ENCODE results near the gene FOSL1. TPM values are rescaled to one million over a fixed set of nuclear protein-coding genes. Genes with fewer than 3 reads are reported as not detected.

FOSL1 gene
- total and polyA plus RNA-seq, 2 of the 13 experiments (the other 11 are each of a cell fraction or from before 2014, with no cell fraction given): 4.0 to 4.1 TPM

GRCh38 chr11:65912845-65913244 is 12.7 kb upstream of the FOSL1 start:
- DNase-seq (ENCODE audit: low spot score): no peak
- no TSS peak for BruUV-seq (replicated peaks)
- no peak for ATAC-seq
- Histone ChIP-seq H3K4me3 (replicated peaks in 1 of 3; ENCODE audit: insufficient read depth in 1 of 3, low read depth in 2 of 3, low read length in 3 of 3) (no peak overlapping the region), H3K36me3 (replicated peaks in 1 of 2; ENCODE audit: control insufficient read depth in 1 of 2, insufficient read depth in 2 of 2, low read length in 2 of 2) (no peaks in the 10 kb centered on the region), H3K9ac (ENCODE audit: insufficient read depth, low read depth, low read length) (no peak overlapping the region), H3K27me3 (ENCODE audit: control insufficient read depth in 1 of 2, insufficient read depth in 2 of 2, low read length in 2 of 2) (peaks cover 0 to 3% of the 10 kb centered on the region in 2 experiments; a peak in 1 of 5 replicates), H3K9me3 (ENCODE audit: low read length) (no peaks in the 10 kb centered on the region), H3K4me2 (ENCODE audit: low read depth, low read length) (no peak overlapping the region), H3K27ac (ENCODE audit: extremely low read length, insufficient read depth, low read length) (no peak overlapping the region), H2AFZ (ENCODE audit: low read length) (no peak overlapping the region), H3K4me1 (ENCODE audit: insufficient read depth, low read length) (peaks cover 69% of the 10 kb centered on the region), H3K79me2 (ENCODE audit: insufficient read depth, low read length) (peaks cover 2% of the 10 kb centered on the region), H4K20me1 (ENCODE audit: insufficient read depth, low read length) (no peaks in the 10 kb centered on the region)
- intact Hi-C loops (cut with micrococcal nuclease; ENCODE audit: unreplicated experiment): no loop called here
- WGBS (ENCODE audit: low lambda C conversion rate): 49% methylated on average over 4 of the region's 4 CpGs
- in situ Hi-C loops (cut with HindIII; ENCODE audit: extremely low pct_ligation_motif_present, low pct_unique_long_range_greater_than_20kb): no loop called here
- FAIRE-seq: no peak
- POLR2A ChIA-PET: interaction anchor here (1.7 to 2.4 kb wide), 2 partner anchors 14 to 23 kb away, joined by 9 to 21 read pairs; partner anchors contain the start of genes CCDC85B, FIBP and FOSL1
- CTCF ChIA-PET (ENCODE audit: low intra/inter-chr PET ratio, low total read pairs): no interaction called here
- no peak for TF ChIP-seq IKZF1 (IDR thresholded peaks at IDR 0.05)
- TF ChIP-seq ZNF34 (CRISPR knock-in tag; IDR thresholded peaks at IDR 0.05; ENCODE audit: borderline replicate concordance): no peak
- TF ChIP-seq DNMT3B (CRISPR knock-in tag; conservative IDR thresholded peaks at IDR 0.05): no peak
- no peak for TF ChIP-seq ETV6 (CRISPR knock-in tag; conservative IDR thresholded peaks at IDR 0.05)
- no peak for TF ChIP-seq SMAD1 (CRISPR knock-in tag; IDR thresholded peaks at IDR 0.05; ENCODE audit: borderline replicate concordance, low read depth)
- TF ChIP-seq PHB2 (IDR thresholded peaks at IDR 0.05; ENCODE audit: partially characterized antibody): no peak
- TF ChIP-seq ZNF713 (CRISPR knock-in tag; IDR thresholded peaks at IDR 0.05): no peak
- TF ChIP-seq TEAD2 (CRISPR knock-in tag; IDR thresholded peaks at IDR 0.05): no peak
- TF ChIP-seq CC2D1A (CRISPR knock-in tag; IDR thresholded peaks at IDR 0.05): no peak
- no peak for TF ChIP-seq FOSL2 (CRISPR knock-in tag; IDR thresholded peaks at IDR 0.05)
- TF ChIP-seq ZXDC (CRISPR knock-in tag; IDR thresholded peaks at IDR 0.05): no peak
- no peak for TF ChIP-seq ZNF260 (CRISPR knock-in tag; IDR thresholded peaks at IDR 0.05; ENCODE audit: borderline replicate concordance, low read depth)
- TF ChIP-seq GABPA (IDR thresholded peaks at IDR 0.05; ENCODE audit: low read depth, low read length): no peak
- no peak for TF ChIP-seq GABPA (CRISPR knock-in tag; IDR thresholded peaks at IDR 0.05; ENCODE audit: low read depth)
- no peak for TF ChIP-seq STAT5B (CRISPR knock-in tag; IDR thresholded peaks at IDR 0.05)
